Endometrial microvascular endothelial cells (primary cell): Measurements from ENCODE around the gene DDIT4L. TPM values are rescaled to one million over a fixed set of nuclear protein-coding genes. Genes with fewer than 3 reads are reported as not detected.
"Not testable (repeated sequence)": the region's sequence is repeated elsewhere in the genome, so short reads cannot be mapped to it uniquely, and the experiment has no call there.

ENCODE experiments used
- in situ Hi-C: cut with HindIII; loops from 2 replicates; pipeline ENCODE4 v1.10.0; 2017; ENCODE audit warnings: low sequenced_read_pairs, low pct_unique_long_range_greater_than_20kb; ENCODE audit errors: inconsistent ontology term
- total RNA-seq: library from RNA; depleted of rRNA; stranded (reverse); fragments of >200 nt; gene quantifications from one replicate; pipeline ENCODE4 v1.2.3, GENCODE V29; 2015; ENCODE audit errors: inconsistent ontology term

DDIT4L gene
- total RNA-seq, 1 donor from 2014 or later: 2.0 TPM

DNA sequence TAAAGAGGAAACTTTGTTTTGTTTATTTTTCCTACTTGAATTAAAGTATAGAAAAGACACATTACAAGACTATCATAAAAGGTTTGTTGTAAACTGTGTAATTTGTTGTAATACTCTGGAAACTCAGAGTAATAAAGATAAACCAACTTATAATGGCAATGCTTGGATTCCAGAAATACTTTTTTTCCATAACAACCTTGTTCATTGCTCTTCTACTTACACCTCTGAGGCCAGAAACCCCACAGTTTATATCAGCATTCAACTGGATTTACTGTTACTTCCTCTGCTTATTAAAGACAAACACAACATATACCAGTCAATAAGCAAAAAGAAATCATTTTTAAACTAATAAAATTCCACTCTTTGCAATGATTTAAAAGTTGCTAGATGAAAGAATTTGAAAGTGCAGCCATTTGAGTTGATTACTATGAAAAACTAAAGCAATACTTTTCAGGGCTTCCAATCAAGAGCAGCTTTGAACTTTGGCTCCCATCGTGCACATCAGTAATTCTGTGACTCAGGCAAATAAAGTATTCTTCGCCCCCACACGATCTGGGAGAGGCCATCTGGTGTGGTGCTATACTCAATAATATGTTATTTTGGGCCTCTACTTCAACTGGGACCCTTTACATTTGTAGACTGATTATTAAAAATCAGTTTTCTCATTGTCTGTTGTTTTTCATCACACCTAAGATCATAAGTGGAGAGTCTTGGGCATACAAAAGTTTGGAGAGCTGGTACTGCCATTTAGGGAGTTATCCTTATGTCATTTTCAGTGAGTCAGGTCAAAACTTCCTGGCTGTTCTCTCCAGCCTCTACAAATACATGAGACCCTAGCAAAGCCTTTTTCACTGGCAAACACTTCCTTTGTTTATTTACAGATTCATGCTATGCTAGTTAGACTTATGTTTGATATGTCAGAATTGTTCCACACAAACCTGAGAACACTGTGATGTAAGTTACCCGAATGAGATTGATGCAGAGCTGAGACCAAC, 20.5 kb downstream of the DDIT4L start:
- in situ Hi-C loops: no loop called here

DNA sequence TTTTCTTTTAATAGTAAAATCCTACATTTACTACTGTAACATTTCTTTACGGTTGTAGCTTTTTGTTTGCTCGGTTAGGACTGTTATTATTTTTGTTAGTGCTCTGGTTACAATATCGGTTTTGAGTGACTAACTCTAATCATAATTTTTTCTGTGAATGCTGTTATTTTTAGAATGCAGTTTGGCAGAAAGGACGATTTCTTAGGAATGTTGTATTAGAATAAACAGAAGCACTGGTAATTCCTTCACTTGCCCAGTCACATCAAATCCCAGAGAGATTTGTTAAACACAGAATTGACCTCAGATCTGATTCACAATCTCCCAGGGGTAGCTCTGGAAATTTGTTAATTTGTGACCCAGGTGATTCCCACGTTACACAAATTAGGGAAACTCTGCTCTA, 21.7 kb downstream of the DDIT4L start:
- in situ Hi-C loops: no loop called here

DNA sequence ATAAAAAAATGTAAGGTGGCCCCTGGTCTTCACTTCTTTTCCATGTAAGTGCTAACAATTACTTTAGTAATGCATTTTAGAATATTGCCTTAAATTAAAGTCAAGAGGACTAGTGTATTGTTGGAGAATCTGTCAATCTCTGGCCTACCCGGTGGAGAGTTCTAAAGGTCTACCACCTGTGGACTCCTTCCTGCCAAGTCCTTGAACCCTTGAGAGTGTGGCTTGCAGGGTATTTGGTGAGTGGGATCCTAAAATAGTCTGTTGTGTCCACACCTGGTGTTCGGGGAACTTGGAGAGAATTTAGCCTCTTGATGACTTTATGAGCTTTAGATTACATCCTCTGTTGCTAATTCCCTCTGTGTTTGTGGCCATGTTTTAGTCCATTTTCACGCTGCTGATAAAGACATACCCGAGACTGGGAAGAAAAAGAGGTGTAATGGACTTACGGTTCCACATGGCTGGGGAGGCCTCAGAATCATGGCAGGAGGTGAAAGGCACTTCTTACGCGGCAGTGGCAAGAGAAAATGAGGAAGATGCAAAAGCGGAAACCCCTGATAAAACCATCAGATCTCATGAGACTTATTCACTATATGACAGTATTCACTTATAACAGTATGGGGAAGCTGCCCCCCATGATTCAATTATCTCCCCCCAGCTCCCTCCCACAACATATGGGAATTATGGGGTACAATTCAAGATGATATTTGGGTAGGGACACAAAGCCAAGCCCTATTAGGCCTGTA, 23.8 kb downstream of the DDIT4L start:
- in situ Hi-C loops: no loop called here

DNA sequence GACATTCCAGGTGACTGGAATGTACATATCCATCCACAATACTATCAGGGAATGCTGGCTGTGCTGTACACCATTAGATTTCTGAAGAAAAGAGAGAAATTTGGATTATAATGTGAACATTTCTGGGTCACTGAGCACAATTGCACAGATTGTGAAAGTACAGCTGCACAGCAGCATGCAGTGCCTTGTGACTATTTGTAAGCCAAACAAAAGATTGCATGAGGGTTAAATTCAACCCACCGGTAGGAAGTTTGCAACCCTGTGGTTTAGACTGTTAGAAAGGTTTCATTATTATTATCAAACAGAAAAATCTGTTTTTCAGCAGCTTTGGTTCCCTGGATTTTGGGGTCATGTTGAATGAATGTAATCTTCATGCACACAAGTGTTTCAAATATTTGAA, 24.5 kb downstream of the DDIT4L start:
- in situ Hi-C loops: no loop called here

DNA sequence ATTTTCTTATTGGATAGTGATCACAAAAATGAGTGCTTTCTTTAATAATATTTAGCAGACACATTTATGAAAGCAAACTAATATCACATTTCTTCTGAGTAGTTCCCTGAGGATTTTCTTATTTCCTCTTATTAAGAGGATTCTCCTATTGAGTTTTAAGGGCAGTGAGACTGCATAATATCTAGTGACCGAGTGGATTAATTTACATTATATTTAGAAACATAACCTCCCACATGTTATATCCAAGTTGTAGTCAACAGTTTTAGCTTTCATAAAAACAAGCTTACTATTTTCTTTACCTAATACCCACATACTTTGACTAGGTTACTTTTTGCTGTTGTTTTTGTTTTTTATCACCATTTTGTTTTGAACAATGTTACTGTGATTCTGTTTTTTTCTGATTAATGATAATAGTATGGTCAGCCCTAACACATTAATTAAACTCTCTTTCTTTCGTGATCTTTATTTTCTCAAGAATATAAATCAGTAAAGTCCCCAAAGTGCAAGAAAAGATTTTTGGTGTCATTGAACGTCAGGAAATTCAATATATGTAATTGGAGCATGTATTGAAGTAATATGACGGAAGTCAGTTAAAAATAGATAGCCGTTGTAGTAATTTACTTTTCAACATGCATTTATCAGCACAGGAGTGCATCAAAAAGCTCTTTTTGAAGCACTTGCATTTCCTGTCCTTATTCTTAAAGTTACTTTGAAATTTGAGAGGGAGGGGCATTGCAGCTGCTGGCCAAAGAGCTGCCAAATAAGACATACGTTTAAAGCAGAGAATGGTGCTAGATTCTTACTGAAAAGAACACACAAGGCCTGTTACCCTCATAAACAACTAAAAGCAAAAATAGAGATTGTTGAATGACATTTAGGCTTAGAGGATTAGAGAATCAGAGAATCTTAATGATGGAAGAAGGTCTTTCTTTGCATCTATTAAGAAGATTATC, 25.2 kb downstream of the DDIT4L start:
- in situ Hi-C loops: no loop called here

DNA sequence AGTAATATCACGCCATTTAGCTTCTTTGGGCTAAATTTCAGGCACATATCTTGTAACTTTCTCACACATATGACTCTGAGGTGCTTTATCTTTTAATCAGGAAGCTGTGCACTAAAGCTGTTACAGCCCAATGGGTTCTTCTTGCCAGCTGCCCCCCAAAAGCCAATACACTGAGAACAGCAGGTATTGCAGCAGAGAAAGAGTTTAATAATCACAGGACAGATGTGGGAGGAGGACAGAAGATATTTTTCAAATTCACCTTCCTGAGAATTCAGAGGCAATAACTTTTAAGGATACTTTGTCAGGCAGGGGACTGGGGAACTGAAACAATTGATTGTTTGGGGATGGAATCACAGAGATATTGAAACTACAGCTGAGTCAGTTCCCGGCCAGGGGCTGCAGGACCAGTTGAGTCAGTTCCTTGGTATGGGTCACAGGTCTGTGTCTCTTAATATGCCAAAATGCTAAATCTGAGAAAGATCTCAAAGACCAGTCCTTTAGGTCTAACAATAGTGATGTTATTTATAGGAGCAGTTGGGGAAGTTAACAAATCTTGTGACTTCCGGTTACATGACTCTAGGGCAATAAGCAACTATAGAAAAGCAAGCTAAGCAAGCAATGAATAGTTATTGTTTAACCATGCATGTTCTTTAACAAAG, 28.1 kb downstream of the DDIT4L start:
- in situ Hi-C loops: no loop called here

DNA sequence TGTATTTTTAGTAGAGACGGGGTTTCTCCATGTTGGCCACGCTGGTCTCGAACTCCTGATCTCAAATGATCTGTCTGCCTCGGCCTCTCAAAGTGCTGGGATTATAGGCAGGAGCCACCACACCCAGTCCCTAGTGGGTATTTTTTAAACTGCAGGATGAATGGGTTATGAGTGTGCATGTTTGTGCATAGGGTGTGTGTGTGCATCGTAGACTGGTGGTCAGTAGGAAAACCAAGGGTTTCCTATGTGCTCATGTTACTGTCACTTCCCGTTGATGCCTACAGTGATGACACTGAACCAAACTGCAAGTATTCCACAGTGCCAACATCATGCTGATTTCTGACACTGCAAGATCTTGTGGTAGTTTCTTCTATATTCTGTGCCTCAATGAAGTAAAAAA, 41.1 kb downstream of the DDIT4L start:
- in situ Hi-C loops: no loop called here

DNA sequence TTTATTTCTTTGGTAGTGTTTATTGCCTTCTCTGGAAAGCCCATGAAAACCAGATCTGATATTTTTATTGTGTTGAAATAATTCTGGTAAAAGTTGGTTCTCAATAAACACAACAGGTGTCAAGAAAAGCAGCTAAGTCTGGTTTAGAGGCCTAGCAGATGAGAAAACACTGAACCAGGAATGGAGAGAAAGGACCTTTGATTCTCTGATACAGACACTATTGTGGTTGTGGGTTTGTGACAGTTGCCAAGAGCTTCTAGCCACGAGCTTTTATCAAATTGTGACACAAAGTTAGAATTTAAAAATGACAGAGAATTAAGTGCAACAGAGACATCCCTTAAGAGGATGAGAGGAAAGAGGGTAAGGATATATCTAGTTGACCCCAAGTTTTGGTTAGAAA, 42.6 kb downstream of the DDIT4L start:
- in situ Hi-C loops: no loop called here

DNA sequence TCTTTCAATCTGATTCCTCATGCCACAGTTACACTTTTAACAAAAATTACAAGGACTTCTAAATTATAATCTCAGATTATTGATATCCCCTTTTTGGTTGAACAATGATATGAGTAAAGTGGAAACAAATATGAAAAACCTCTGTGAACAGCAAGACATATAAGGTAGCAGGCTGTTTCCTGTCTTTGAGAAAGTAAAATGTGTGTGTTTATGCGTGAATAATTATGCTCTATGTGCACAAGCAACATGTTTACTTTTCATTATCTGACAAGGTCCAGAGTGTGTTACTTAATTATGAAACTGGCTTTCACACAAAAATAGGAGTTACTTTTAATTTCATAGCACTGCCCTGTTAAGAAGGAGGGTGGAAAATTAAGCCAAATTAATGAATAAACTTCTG, 43.1 kb downstream of the DDIT4L start:
- in situ Hi-C loops: no loop called here

DNA sequence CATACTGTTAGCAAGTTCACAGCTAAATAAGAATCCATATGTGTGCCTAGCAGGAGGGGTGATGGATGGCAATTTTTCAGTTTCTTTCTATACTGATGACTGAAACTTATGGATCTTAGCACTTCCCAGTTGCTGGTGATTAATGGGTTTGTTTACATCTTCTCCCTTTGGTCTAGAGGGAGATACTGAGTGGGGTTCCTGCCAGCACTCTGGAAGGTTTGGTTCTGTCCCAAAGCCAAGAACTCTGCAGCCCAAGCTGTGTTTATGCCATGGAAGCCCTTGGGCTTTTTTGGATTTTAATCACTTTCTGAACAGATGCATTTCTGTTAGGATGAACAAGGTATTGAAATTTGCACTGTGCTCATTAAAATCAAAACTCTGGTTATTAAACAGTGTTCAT, 43.5 kb downstream of the DDIT4L start:
- in situ Hi-C loops: no loop called here

DNA sequence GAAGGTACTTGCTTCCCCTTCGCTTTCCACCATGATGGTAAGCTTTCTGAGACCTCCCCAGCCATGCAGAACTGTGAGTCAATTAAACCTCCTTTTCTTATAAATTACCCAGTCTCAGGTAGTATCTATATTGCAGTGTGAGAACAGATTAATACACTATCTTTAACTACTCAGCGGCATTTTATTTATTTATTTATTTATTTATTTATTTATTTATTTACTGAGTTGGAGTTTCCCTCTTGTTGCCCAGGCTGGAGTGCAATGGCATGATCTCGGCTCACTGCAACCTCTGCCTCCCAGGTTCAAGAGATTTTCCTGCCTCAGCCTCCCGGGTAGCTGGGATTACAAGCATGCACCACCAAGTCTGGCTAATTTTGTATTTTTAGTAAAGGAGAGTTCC, 52.9 kb downstream of the DDIT4L start:
- in situ Hi-C loops: not testable (repeated sequence)

Other genes starting within 250 kb of the DDIT4L start
- 19.7 TPM for gene DNAJB14, start 243.8 kb downstream of the DDIT4L start, total RNA-seq
- gene H2AZ1, start 240.2 kb downstream of the DDIT4L start, total RNA-seq: 1,043 TPM